ENCODE measurements around the gene TYSND1. TPM values are rescaled to one million over a fixed set of nuclear protein-coding genes. Genes with fewer than 3 reads are reported as not detected.
A peak's percentile ranks its signal among the peaks of the same experiment; 100 is the strongest.

TYSND1 gene
- total and polyA plus RNA-seq, 2 of the 13 experiments (the other 11 are each of a cell fraction or from before 2014, with no cell fraction given), result 3.3 to 8.9 TPM

DNA sequence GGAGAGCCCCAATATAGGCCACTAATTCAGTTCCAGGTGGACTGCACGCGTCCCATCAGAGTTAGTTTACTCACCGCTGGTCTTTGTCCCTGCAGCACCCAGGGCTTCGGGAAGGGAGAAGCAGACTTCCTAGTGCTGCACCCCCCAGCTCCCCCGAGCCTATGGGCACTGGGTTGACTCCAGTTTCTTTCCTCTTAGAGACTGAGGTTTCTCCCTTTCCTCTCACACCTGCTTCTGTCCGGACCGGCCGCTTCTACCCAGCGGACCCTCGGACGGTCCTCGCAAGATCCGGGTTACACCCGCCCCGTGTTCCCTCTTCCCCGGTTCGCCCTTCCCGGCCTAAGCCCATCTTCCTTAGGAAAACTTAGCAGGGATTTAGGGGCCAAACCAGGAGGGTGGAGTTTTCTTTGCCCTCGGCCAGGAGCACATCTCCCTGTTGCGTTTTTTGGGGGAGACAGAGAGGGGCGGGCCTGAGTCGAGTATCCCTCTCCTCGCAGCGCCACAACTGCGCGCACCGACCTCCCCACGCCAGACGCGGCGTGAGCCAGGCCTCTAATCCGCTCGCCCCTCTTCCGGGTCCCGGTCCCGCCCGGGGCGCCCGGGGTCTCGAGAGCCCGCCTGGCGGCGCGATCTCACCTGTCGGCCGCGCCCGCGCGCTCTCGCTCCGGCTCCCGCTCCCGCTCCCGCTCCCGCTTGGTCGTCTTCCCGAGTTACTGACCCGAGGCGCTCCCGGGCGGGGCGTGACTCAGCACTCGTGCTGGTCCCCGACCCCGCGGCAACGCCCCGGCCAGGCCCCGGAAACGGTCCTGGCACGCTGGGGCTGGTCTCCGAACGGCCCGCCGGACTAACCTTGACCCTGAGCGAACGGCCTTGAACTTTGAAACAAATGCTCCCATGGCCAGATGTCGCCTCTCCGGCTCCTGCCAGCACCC lies 14.1 kb downstream of the TYSND1 start, which contains the start of gene AIFM2 (continued):
- TF ChIP-seq CHCHD3 (CRISPR knock-in tag; IDR thresholded peaks at IDR 0.05) (no peak), RXRA (CRISPR knock-in tag; IDR thresholded peaks at IDR 0.05) (peak; percentile 100), ZNF160 (CRISPR knock-in tag; IDR thresholded peaks at IDR 0.05) (no peak), ZNF468 (CRISPR knock-in tag; IDR thresholded peaks at IDR 0.05) (no peak), ATF7 (IDR thresholded peaks at IDR 0.05) (no peak), ATF7 (CRISPR knock-in tag; IDR thresholded peaks at IDR 0.05) (peak; percentile 28; the same call in 1 of the 2 replicates), ZNF256 (CRISPR knock-in tag; conservative IDR thresholded peaks at IDR 0.05) (no peak), TAF1 (CRISPR knock-in tag; IDR thresholded peaks at IDR 0.05) (peak; percentile 49; the same call in 1 of the 2 replicates), ZNF317 (CRISPR knock-in tag; IDR thresholded peaks at IDR 0.05) (peak; percentile 1; the same call in 1 of the 2 replicates), NRL (CRISPR knock-in tag; IDR thresholded peaks at IDR 0.05; ENCODE audit: borderline replicate concordance) (no peak), ZNF441 (CRISPR knock-in tag; IDR thresholded peaks at IDR 0.05; ENCODE audit: borderline replicate concordance) (0 out of 2 replicates have a peak, but pooled peaks have one; percentile 20), ERF (CRISPR knock-in tag; IDR thresholded peaks at IDR 0.05) (peak; percentile 99), ZNF878 (CRISPR knock-in tag; IDR thresholded peaks at IDR 0.05) (peak; percentile 40; the same call in 1 of the 2 replicates), ZSCAN21 (CRISPR knock-in tag; IDR thresholded peaks at IDR 0.05; ENCODE audit: borderline replicate concordance) (peak; percentile 71; the same call in 1 of the 2 replicates), ZNF264 (CRISPR knock-in tag; IDR thresholded peaks at IDR 0.05) (peak; percentile 98), BCL6 (CRISPR knock-in tag; IDR thresholded peaks at IDR 0.05) (peak; percentile 97), ZFY (CRISPR knock-in tag; IDR thresholded peaks at IDR 0.05) (peak; percentile 77), TSC22D2 (CRISPR knock-in tag; IDR thresholded peaks at IDR 0.05; ENCODE audit: borderline replicate concordance) (peak; percentile 21; the same call in 1 of the 2 replicates), ZNF781 (CRISPR knock-in tag; IDR thresholded peaks at IDR 0.05; ENCODE audit: borderline replicate concordance, not compliant biosample characterization) (no peak), JDP2 (CRISPR knock-in tag; IDR thresholded peaks at IDR 0.05; ENCODE audit: borderline replicate concordance) (no peak), TMF1 (CRISPR knock-in tag; IDR thresholded peaks at IDR 0.05; ENCODE audit: low read depth) (no peak), ZNF343 (CRISPR knock-in tag; IDR thresholded peaks at IDR 0.05) (peak; percentile 43; the same call in 1 of the 2 replicates), RFXAP (CRISPR knock-in tag; IDR thresholded peaks at IDR 0.05; ENCODE audit: borderline replicate concordance) (peak; percentile 89), ZSCAN20 (CRISPR knock-in tag; IDR thresholded peaks at IDR 0.05; ENCODE audit: borderline replicate concordance) (peak; percentile 68; the same call in 1 of the 2 replicates), SNRNP70 (IDR thresholded peaks at IDR 0.05; ENCODE audit: low read depth, low read length) (no peak), ZNF747 (CRISPR knock-in tag; IDR thresholded peaks at IDR 0.05; ENCODE audit: borderline replicate concordance) (no peak; the same call in 1 of the 2 replicates), AHR (CRISPR knock-in tag; IDR thresholded peaks at IDR 0.05) (no peak), ZNF720 (CRISPR knock-in tag; IDR thresholded peaks at IDR 0.05) (no peak)
- TF ChIP-seq, protein P1, sequence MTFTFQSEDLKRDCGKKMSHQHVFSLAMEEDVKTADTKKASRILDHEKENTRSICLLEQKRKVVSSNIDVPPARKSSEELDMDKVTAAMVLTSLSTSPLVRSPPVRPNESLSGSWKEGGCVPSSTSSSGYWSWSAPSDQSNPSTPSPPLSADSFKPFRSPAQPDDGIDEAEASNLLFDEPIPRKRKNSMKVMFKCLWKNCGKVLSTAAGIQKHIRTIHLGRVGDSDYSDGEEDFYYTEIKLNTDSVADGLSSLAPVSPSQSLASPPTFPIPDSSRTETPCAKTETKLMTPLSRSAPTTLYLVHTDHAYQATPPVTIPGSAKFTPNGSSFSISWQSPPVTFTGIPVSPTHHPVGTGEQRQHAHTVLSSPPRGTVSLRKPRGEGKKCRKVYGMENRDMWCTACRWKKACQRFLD (CRISPR knock-in tag; IDR thresholded peaks at IDR 0.05; ENCODE audit: borderline replicate concordance), result no peak
- TF ChIP-seq, protein P2, sequence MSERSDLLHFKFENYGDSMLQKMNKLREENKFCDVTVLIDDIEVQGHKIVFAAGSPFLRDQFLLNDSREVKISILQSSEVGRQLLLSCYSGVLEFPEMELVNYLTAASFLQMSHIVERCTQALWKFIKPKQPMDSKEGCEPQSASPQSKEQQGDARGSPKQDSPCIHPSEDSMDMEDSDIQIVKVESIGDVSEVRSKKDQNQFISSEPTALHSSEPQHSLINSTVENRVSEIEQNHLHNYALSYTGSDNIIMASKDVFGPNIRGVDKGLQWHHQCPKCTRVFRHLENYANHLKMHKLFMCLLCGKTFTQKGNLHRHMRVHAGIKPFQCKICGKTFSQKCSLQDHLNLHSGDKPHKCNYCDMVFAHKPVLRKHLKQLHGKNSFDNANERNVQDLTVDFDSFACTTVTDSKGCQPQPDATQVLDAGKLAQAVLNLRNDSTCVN (CRISPR knock-in tag; IDR thresholded peaks at IDR 0.05; ENCODE audit: borderline replicate concordance), result no peak; the same call in 1 of the 2 replicates

All from HepG2 (cell line).